RWPE1 (cell line): Measurements from ENCODE around the gene HNRNPK.

Source experiments
- CTCF ChIA-PET: fragments of 350-600 bp; sonication (Branson Sonifier 250); formaldehyde crosslinking; extraction: SDS; loops from one replicate; lab custom pipeline; 2021; lab: Yijun Ruan, JAX
- POLR2A ChIA-PET: fragments of 400-600 bp; formaldehyde crosslinking; extraction: SDS; loops from one replicate; lab custom pipeline; 2020; ENCODE audit warnings: antibody characterized with exemption; ENCODE audit not compliant: low non-redundant PET; lab: Yijun Ruan, JAX
- DNase-seq: peaks from one replicate; pipeline ENCODE4 v3.0.0; 2012; ENCODE audit warnings: low spot score
- H3K27ac ChIP-seq: fragments of 450-650 bp; 2 replicates; pipeline ENCODE4 v1.5.1; 2017
- CTCF ChIP-seq: fragments of 450-650 bp; conservative IDR thresholded peaks from 2 replicates; pipeline ENCODE4 v1.5.1; 2017; ENCODE audit warnings: low read depth, mild to moderate bottlenecking

The HNRNPK gene

DNA sequence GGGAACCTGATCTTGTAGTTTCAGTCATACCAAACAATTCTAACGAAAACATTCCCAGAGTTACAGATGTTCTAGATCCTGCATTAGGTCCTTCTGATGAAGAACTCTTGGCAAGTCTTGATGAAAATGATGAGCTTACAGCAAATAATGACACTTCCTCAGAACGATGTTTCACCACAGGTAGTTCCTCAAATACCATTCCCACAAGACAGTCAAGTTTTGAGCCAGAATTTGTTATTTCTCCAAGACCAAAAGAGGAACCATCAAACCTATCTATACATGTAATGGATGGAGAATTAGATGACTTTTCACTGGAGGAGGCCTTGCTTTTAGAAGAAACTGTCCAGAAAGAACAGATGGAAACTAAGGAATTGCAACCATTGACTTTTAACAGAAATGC, 21.6 kb upstream of the HNRNPK start:
- DNase-seq = no peak
- ChIA-PET CTCF (no interaction called here), POLR2A (no interaction called here)
- H3K27ac ChIP-seq = no peak overlapping the region
- TF ChIP-seq CTCF = no peak

DNA sequence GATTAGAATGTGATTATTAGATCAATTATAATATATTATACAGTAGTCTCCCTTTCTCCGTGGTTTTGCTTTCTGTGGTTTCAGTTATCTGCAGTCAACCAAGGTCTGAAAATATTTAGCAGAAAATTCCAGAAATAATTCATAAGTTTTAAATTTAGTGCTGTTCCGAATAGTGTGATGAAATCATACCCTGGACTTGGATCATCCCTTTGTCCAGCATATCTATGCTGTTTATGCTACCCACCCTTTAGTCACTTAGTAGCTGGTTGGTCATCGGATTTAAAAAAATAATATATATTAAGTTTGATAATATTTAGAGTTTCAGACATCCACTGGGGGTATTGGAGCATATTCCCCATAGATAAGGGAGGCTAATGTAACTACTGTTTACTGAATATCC, 20.2 kb upstream of the HNRNPK start:
- no peak overlapping the region for H3K27ac ChIP-seq
- TF ChIP-seq CTCF = no peak
- CTCF ChIA-PET = interaction anchor here (0.8 kb wide), 1 partner anchor 8 kb away, joined by 4 read pairs; no protein-coding TSS in a partner anchor
- POLR2A ChIA-PET = no interaction called here
- no peak for DNase-seq

- DNase-seq = no peak
- no peak overlapping the region for H3K27ac ChIP-seq
- ChIA-PET CTCF (no interaction called here), POLR2A (no interaction called here)
- TF ChIP-seq CTCF = no peak
Observed at GRCh38 chr9:83999141-83999918, 19.3 kb upstream of the HNRNPK start.

- CTCF ChIA-PET = interaction anchor here (0.6 kb wide), 1 partner anchor 89 kb away, joined by 4 read pairs; no protein-coding TSS in a partner anchor
- no peak for TF ChIP-seq CTCF
- no peak for DNase-seq
Observed at GRCh38 chr9:83996126-83996525, 16.1 kb upstream of the HNRNPK start.

GRCh38 chr9:83992901-83993300, 12.9 kb upstream of the HNRNPK start:
- TF ChIP-seq CTCF = no peak
- ChIA-PET POLR2A (no interaction called here), CTCF (interaction anchor here (1.4 kb wide), 2 partner anchors 8 to 268 kb away, joined by 4 to 5 read pairs; no protein-coding TSS in a partner anchor)
- no peak overlapping the region for H3K27ac ChIP-seq
- no peak for DNase-seq

More at GRCh38 chr9:83996126-83996525, 16.1 kb upstream of the HNRNPK start:
- no peak overlapping the region for H3K27ac ChIP-seq
- POLR2A ChIA-PET = no interaction called here

GRCh38 chr9:83992407-83992806, 12.4 kb upstream of the HNRNPK start:
- no peak for TF ChIP-seq CTCF
- POLR2A ChIA-PET = no interaction called here
- CTCF ChIA-PET = interaction anchor here (0.6 to 1.4 kb wide), 3 partner anchors 8 to 269 kb away, joined by 3 to 5 read pairs (median 4); no protein-coding TSS in a partner anchor
- H3K27ac ChIP-seq = no peak overlapping the region
- DNase-seq = peak; percentile 15
